CD14-positive monocyte (primary cell): ENCODE data around the gene TBC1D12. TPM values are rescaled to one million over a fixed set of nuclear protein-coding genes. Genes with fewer than 3 reads are reported as not detected.

Source experiments
- DNase-seq, 3 donors: peaks; one replicate each; pipeline ENCODE4 v3.0.0-alpha.2; 2011 to 2022
- H2AFZ ChIP-seq: 2 replicates; pipeline ENCODE4 v1.6.0; 2012; ENCODE audit warnings: mild to moderate bottlenecking, low read depth, low read length, inconsistent platforms; ENCODE audit not compliant: insufficient read depth, poor library complexity, severe bottlenecking
- H3K27ac ChIP-seq, 2 donors: 1 replicate in 1 of 2; 2 replicates in 1 of 2; pipeline ENCODE4 v1.5.1; 2012 to 2013; ENCODE audit warnings: low read length in 2 of 2, control low read depth in 1 of 2, inconsistent platforms in 1 of 2, low read depth in 1 of 2, mild to moderate bottlenecking in 1 of 2
- H3K27me3 ChIP-seq, 2 donors: one replicate each; pipeline versions ENCODE4 v1.6.0 to v1.6.1; 2011 to 2013; ENCODE audit warnings: low read length in 2 of 2; ENCODE audit not compliant: control insufficient read depth in 2 of 2, insufficient read depth in 2 of 2
- H3K36me3 ChIP-seq, 2 donors: replicated peaks in 1 of 2; 1 replicate in 1 of 2; 2 replicates in 1 of 2; pipeline versions ENCODE4 v1.5.1 to v1.6.1; 2012 to 2013; ENCODE audit warnings: low read length in 2 of 2, control low read depth in 1 of 2, inconsistent platforms in 1 of 2, mild to moderate bottlenecking in 1 of 2; ENCODE audit not compliant: insufficient read depth in 2 of 2, control insufficient read depth in 1 of 2
- H3K4me1 ChIP-seq, 2 donors: 1 replicate in 1 of 2; 2 replicates in 1 of 2; pipeline versions ENCODE4 v1.5.1 to v1.6.1; 2012 to 2013; ENCODE audit warnings: low read length in 2 of 2, control low read depth in 1 of 2, inconsistent platforms in 1 of 2, mild to moderate bottlenecking in 1 of 2, moderate library complexity in 1 of 2; ENCODE audit not compliant: insufficient read depth in 2 of 2, control insufficient read depth in 1 of 2
- H3K4me2 ChIP-seq: replicated peaks from 2 replicates; pipeline ENCODE3; 2012; ENCODE audit warnings: low read length, moderate library complexity, mild to moderate bottlenecking; ENCODE audit not compliant: poor library complexity, severe bottlenecking; ENCODE audit errors: extremely low read depth
- H3K4me3 ChIP-seq, 3 experiments: fragments of 200-600 bp in 1 of 3; sonication (generic) in 1 of 3; replicated peaks in 1 of 3; 1 replicate in 2 of 3; 2 replicates in 1 of 3; pipeline ENCODE4 v1.5.1; 2011 to 2013; ENCODE audit warnings: low read length in 3 of 3, mild to moderate bottlenecking in 3 of 3, control low read depth in 2 of 3, low read depth in 2 of 3, inconsistent platforms in 1 of 3, moderate library complexity in 1 of 3
- H3K79me2 ChIP-seq: 2 replicates; pipeline ENCODE4 v1.6.0; 2012; ENCODE audit warnings: mild to moderate bottlenecking, control low read depth, inconsistent platforms, low read length, moderate library complexity; ENCODE audit not compliant: insufficient read depth
- H3K9ac ChIP-seq: 2 replicates; pipeline ENCODE4 v1.6.0; 2017; ENCODE audit warnings: low read length, mild to moderate bottlenecking; ENCODE audit not compliant: insufficient read depth, poor library complexity, severe bottlenecking
- H3K9me3 ChIP-seq, 2 donors: replicated peaks in 1 of 2; 1 replicate in 1 of 2; 2 replicates in 1 of 2; pipeline versions ENCODE4 v1.5.1 to v1.6.1; 2012 to 2013; ENCODE audit warnings: low read length in 2 of 2, control low read depth in 1 of 2; ENCODE audit not compliant: control insufficient read depth in 1 of 2, insufficient read depth in 1 of 2
- H4K20me1 ChIP-seq: 2 replicates; pipeline ENCODE4 v1.6.0; 2012; ENCODE audit warnings: mild to moderate bottlenecking, low read length, control low read depth, moderate library complexity; ENCODE audit not compliant: insufficient read depth
- H3K27ac Mint-ChIP-seq, 7 donors: one replicate each; pipeline ENCODE4 v1.8.0; 2020; ENCODE audit warnings: mild to moderate bottlenecking in 7 of 7, mixed read lengths in 7 of 7, moderate library complexity in 6 of 7, inconsistent platforms in 2 of 7
- H3K27me3 Mint-ChIP-seq, 3 donors: one replicate each; pipeline ENCODE4 v1.8.0; 2021 to 2022; ENCODE audit warnings: low read depth in 3 of 3, mild to moderate bottlenecking in 3 of 3, mixed read lengths in 3 of 3, moderate library complexity in 3 of 3, inconsistent platforms in 1 of 3
- H3K36me3 Mint-ChIP-seq, 2 donors: one replicate each; pipeline ENCODE4 v1.8.0; 2020; ENCODE audit warnings: mixed read lengths in 2 of 2, inconsistent platforms in 1 of 2, mild to moderate bottlenecking in 1 of 2
- H3K4me1 Mint-ChIP-seq: one replicate; pipeline ENCODE4 v1.8.0; 2020; ENCODE audit warnings: mild to moderate bottlenecking, mixed read lengths
- H3K4me3 Mint-ChIP-seq, 2 donors: one replicate each; pipeline ENCODE4 v1.8.0; 2020; ENCODE audit warnings: mild to moderate bottlenecking in 2 of 2, mixed read lengths in 2 of 2, moderate library complexity in 1 of 2
- H3K9me3 Mint-ChIP-seq, 7 donors: one replicate each; pipeline ENCODE4 v1.8.0; 2020 to 2022; ENCODE audit warnings: mixed read lengths in 7 of 7, mild to moderate bottlenecking in 6 of 7, moderate library complexity in 6 of 7, inconsistent platforms in 2 of 7
- WGBS: methylation state at CpG from one replicate; pipeline ENCODE4 v1.1.5; 2013; ENCODE audit warnings: missing lambda C conversion rate; ENCODE audit not compliant: insufficient coverage; 5-methylcytosine and 5-hydroxymethylcytosine counted together
- intact Hi-C, 2 donors: fragments of 100-400 bp; cut with micrococcal nuclease; formaldehyde crosslinking; loops; one replicate each; pipeline versions ENCODE4 v1.15.0 to v1.15.1; 2023
- polyA plus RNA-seq, 3 donors: library from polyadenylated mRNA; depleted of rRNA in 1 of 3; unstranded in 2 of 3; stranded (reverse) in 1 of 3; fragments of 300-500 nt in 2 of 3; fragments of >200 nt in 1 of 3; fragmentation: Illumina TruSeq in 2 of 3; gene quantifications; 1 replicate in 2 of 3; 2 replicates in 1 of 3; pipeline ENCODE4 v1.2.3, GENCODE V29; 2012 to 2021
- TF ChIP-seq, protein P1 (sequence below): fragments of 200-600 bp; IDR thresholded peaks from one replicate; pipeline ENCODE4 v1.8.0; 2022; ENCODE audit warnings: antibody characterized with exemption, mild to moderate bottlenecking

Gene TBC1D12
- polyA plus RNA-seq, 3 donors, result 3.1 to 10.5 (median 3.4) TPM

DNA sequence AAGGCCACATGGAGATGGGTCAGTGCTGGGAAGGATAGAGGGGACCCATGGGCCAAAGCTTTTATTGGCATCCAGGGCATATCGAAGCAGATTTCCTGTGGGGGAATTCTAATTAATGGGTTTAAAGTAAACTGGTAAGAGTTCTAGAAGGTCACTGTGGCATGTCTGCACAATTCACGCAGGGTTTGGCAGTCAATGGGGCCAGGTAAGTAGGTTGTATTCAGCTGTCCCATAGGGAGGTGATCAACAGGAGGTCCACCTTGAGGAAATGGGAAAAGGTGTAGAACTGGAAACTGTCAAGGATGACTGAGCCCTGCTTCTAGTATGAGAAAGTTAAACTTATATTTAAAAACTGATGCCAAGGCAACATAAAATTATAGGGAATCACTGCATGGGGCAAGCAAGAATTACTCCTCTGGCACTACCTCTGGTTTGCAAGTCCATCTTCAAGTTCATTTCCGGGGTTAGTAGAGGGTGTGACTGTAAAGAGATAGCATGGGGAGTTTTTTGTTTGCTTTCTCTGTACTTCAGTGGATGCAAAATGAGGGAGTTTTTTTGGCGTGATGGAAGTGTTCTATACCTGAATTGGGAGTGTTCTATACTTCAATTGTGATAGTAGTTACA lies 22.5 kb downstream of the TBC1D12 start:
- no peaks in the 10 kb centered on the region for H3K27me3 ChIP-seq
- no peaks in the 10 kb centered on the region for H3K36me3 ChIP-seq
- no peak for DNase-seq
- H3K4me3 ChIP-seq, result no peak overlapping the region
- no peak overlapping the region for H3K27ac Mint-ChIP-seq
- H3K9me3 ChIP-seq, result peaks cover 7 to 10% of the 10 kb centered on the region in 2 donors
- peaks cover 3 to 21% (median 15%) of the 10 kb centered on the region in 7 donors for H3K9me3 Mint-ChIP-seq
- H3K4me2 ChIP-seq, result no peak overlapping the region
- TF ChIP-seq, protein P1, sequence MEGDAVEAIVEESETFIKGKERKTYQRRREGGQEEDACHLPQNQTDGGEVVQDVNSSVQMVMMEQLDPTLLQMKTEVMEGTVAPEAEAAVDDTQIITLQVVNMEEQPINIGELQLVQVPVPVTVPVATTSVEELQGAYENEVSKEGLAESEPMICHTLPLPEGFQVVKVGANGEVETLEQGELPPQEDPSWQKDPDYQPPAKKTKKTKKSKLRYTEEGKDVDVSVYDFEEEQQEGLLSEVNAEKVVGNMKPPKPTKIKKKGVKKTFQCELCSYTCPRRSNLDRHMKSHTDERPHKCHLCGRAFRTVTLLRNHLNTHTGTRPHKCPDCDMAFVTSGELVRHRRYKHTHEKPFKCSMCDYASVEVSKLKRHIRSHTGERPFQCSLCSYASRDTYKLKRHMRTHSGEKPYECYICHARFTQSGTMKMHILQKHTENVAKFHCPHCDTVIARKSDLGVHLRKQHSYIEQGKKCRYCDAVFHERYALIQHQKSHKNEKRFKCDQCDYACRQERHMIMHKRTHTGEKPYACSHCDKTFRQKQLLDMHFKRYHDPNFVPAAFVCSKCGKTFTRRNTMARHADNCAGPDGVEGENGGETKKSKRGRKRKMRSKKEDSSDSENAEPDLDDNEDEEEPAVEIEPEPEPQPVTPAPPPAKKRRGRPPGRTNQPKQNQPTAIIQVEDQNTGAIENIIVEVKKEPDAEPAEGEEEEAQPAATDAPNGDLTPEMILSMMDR, result no peak
- WGBS, result 100% methylated on average over 2 of the region's 4 CpGs
- H4K20me1 ChIP-seq, result peaks cover 92% of the 10 kb centered on the region
- H3K4me1 Mint-ChIP-seq, result peaks cover 8% of the 10 kb centered on the region
- intact Hi-C loops, result no loop called here
- H3K27ac ChIP-seq, result no peak overlapping the region
- no peaks in the 10 kb centered on the region for H3K36me3 Mint-ChIP-seq
- no peak overlapping the region for H3K9ac ChIP-seq
- H3K4me1 ChIP-seq, result peaks cover 7 to 11% of the 10 kb centered on the region in 2 donors
- no peak overlapping the region for H2AFZ ChIP-seq
- H3K27me3 Mint-ChIP-seq, result peaks cover 0 to 3% (median 2%) of the 10 kb centered on the region in 3 donors
- H3K4me3 Mint-ChIP-seq, result no peak overlapping the region
- peaks cover 35% of the 10 kb centered on the region for H3K79me2 ChIP-seq

DNA sequence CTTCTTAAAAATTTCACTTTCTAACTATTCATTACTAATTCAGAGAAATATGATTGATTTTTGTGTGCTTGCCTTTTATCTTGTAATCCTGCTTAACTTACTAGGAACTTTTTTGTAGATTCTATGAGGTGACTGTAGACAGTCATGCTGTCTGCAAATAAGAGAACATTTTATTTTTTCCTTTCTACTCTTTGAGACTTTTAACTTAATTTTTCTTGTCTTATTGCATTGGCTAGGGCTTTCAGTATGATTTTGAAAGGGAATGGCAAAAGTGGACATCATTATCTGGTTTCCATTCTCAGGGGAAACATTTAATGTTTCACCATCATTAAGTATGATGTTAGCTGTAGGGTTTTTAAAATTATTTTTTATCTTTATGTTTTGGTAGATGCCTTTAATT lies 23.6 kb downstream of the TBC1D12 start:
- Histone ChIP-seq H3K27me3 (no peaks in the 10 kb centered on the region), H3K4me3 (no peak overlapping the region), H3K4me2 (no peak overlapping the region), H3K79me2 (peaks cover 33% of the 10 kb centered on the region), H3K9me3 (peaks cover 7 to 10% of the 10 kb centered on the region in 2 donors), H3K9ac (no peak overlapping the region), H2AFZ (no peak overlapping the region), H3K36me3 (no peaks in the 10 kb centered on the region), H3K27ac (no peak overlapping the region), H3K4me1 (peaks cover 11 to 17% of the 10 kb centered on the region in 2 donors), H4K20me1 (peaks cover 92% of the 10 kb centered on the region)
- H3K9me3 Mint-ChIP-seq, result peaks cover 3 to 21% (median 15%) of the 10 kb centered on the region in 7 donors
- intact Hi-C loops, result no loop called here
- peaks cover 0 to 3% (median under 1%) of the 10 kb centered on the region in 3 donors for H3K27me3 Mint-ChIP-seq
- no peak for DNase-seq
- no peak overlapping the region for H3K27ac Mint-ChIP-seq
- TF ChIP-seq, protein P1, result no peak
- H3K4me1 Mint-ChIP-seq, result peaks cover 11% of the 10 kb centered on the region
- H3K4me3 Mint-ChIP-seq, result no peak overlapping the region
- no peaks in the 10 kb centered on the region for H3K36me3 Mint-ChIP-seq
